ENCODE measurements around the gene CNTN5. TPM values are rescaled to one million over a fixed set of nuclear protein-coding genes. Genes with fewer than 3 reads are reported as not detected.

The CNTN5 gene
- total RNA-seq, 1 donor from 2014 or later: 0.15 TPM

DNA sequence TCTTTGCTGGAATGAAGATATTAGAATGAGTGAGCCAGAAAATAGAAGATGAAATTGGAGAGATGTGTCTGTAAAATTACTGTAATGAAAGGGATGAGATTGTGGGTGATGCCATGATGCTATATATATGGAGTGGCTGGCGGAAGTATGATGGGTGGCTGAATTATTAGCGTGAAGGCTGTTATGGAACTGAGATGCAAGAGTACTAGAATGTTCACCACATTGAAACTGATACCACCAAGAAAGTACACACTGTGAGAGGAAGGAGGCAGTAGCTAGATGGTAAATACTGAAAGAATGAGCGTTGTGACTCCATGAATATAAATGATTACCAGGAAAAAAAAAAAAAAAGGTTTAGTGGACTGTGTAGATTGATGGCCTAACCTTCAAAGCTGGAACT lies 411.9 kb downstream of the CNTN5 start:
- TF ChIP-seq, protein P1, sequence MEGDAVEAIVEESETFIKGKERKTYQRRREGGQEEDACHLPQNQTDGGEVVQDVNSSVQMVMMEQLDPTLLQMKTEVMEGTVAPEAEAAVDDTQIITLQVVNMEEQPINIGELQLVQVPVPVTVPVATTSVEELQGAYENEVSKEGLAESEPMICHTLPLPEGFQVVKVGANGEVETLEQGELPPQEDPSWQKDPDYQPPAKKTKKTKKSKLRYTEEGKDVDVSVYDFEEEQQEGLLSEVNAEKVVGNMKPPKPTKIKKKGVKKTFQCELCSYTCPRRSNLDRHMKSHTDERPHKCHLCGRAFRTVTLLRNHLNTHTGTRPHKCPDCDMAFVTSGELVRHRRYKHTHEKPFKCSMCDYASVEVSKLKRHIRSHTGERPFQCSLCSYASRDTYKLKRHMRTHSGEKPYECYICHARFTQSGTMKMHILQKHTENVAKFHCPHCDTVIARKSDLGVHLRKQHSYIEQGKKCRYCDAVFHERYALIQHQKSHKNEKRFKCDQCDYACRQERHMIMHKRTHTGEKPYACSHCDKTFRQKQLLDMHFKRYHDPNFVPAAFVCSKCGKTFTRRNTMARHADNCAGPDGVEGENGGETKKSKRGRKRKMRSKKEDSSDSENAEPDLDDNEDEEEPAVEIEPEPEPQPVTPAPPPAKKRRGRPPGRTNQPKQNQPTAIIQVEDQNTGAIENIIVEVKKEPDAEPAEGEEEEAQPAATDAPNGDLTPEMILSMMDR (IDR thresholded peaks at IDR 0.05; ENCODE audit: unreplicated experiment): no peak
- Mint-ChIP-seq H3K27me3 (ENCODE audit: unreplicated experiment) (no peaks in the 10 kb centered on the region), H3K36me3 (ENCODE audit: low read depth, unreplicated experiment) (no peaks in the 10 kb centered on the region), H3K27ac (ENCODE audit: unreplicated experiment) (no peak overlapping the region), H3K9me3 (ENCODE audit: unreplicated experiment) (no peaks in the 10 kb centered on the region), H3K4me1 (ENCODE audit: unreplicated experiment) (no peaks in the 10 kb centered on the region), H3K4me3 (ENCODE audit: unreplicated experiment) (no peak overlapping the region)
- no peak for DNase-seq (ENCODE audit: low spot score)

DNA sequence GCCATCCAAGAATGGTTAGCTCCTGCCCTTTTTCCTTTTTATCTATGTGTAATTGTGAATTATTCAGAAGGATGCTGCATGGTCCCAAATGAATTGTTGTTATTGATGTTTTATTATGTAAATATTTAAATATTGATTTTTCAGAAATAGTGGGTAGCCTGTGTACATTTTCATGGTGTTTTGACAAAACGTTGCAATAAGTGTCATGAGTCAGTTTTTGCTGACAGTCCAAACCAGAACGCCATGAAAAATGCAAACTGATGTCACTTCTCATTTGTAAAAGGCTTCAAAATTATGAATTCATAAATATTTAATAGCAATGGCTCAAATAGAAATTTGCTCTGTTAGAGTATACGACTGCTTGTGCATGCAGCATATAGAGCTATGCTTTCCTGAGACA lies 422.5 kb downstream of the CNTN5 start:
- Mint-ChIP-seq H3K27ac (ENCODE audit: unreplicated experiment) (no peak overlapping the region), H3K36me3 (ENCODE audit: low read depth, unreplicated experiment) (no peaks in the 10 kb centered on the region), H3K4me1 (ENCODE audit: unreplicated experiment) (no peaks in the 10 kb centered on the region), H3K9me3 (ENCODE audit: unreplicated experiment) (no peaks in the 10 kb centered on the region), H3K27me3 (ENCODE audit: unreplicated experiment) (peaks cover 2% of the 10 kb centered on the region), H3K4me3 (ENCODE audit: unreplicated experiment) (no peak overlapping the region)
- no peak for DNase-seq (ENCODE audit: low spot score)
- TF ChIP-seq, protein P1 (IDR thresholded peaks at IDR 0.05; ENCODE audit: unreplicated experiment): no peak

DNA sequence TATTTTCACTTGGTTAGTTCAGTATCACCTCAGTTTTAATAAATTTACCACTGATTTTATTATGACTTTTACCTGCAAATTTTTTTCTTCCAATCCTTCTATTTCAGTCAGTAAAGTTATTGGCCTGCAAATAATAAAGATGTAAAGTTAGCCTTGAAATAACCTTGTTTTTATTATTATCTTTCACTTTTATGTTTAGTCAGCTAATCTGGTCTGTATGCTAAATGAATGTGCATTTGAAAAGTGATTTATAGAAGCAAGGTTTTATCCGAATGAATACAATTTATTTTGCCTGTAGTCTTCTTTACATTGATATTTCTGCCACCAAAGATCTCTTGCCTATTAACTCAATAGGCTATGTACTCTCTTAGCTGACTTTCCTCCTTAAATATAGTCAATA lies 425.7 kb downstream of the CNTN5 start:
- Mint-ChIP-seq H3K4me1 (ENCODE audit: unreplicated experiment) (no peaks in the 10 kb centered on the region), H3K9me3 (ENCODE audit: unreplicated experiment) (no peaks in the 10 kb centered on the region), H3K4me3 (ENCODE audit: unreplicated experiment) (no peak overlapping the region), H3K27ac (ENCODE audit: unreplicated experiment) (no peak overlapping the region), H3K36me3 (ENCODE audit: low read depth, unreplicated experiment) (no peaks in the 10 kb centered on the region), H3K27me3 (ENCODE audit: unreplicated experiment) (peaks cover 2% of the 10 kb centered on the region)
- DNase-seq (ENCODE audit: low spot score): no peak
- TF ChIP-seq, protein P1 (IDR thresholded peaks at IDR 0.05; ENCODE audit: unreplicated experiment): no peak

DNA sequence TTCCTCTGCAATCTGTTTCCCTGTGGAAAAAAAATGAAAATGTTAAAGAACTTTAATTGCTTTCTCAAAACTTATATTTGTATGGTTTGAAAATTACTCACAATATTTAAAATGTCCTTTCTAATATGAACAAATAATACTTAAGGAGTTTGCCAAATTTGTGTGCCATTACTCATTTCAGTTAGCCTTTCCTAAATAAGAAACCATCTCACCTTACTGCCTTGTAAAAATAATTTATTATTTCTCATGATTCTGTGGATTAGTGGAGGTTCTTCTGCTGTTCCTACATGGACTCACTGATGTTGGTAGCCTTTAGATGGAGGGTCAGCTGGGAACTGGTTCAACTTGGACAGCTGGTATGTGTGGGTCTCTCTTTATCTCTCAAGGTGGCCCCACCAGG lies 428.6 kb downstream of the CNTN5 start:
- H3K9me3 Mint-ChIP-seq (ENCODE audit: unreplicated experiment): no peaks in the 10 kb centered on the region
- H3K36me3 Mint-ChIP-seq (ENCODE audit: low read depth, unreplicated experiment): no peaks in the 10 kb centered on the region
- DNase-seq (ENCODE audit: low spot score): no peak
- no peaks in the 10 kb centered on the region for H3K4me1 Mint-ChIP-seq (ENCODE audit: unreplicated experiment)
- H3K27me3 Mint-ChIP-seq (ENCODE audit: unreplicated experiment): peaks cover under 1% of the 10 kb centered on the region
- TF ChIP-seq, protein P1 (IDR thresholded peaks at IDR 0.05; ENCODE audit: unreplicated experiment): no peak
- H3K4me3 Mint-ChIP-seq (ENCODE audit: unreplicated experiment): no peak overlapping the region
- H3K27ac Mint-ChIP-seq (ENCODE audit: unreplicated experiment): no peak overlapping the region

DNA sequence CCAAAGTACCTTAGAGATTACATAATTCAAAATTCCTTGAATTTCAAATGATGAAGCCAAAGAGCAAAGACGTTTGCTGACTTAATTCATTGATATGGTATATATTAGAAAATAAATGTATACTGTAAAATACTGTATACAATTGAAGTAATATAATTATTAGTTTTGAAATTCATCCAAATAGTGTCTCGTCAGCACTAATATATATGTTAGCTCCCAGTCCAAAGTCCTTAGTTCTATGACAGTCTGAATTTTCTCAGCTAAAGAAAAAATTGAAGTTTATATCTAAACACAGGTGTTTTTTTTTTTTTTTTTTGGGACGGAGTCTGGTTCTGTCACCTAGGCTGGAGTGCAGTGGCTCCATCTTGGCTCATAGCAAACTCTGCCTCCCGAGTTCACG lies 431.3 kb downstream of the CNTN5 start:
- no peak overlapping the region for H3K27ac Mint-ChIP-seq (ENCODE audit: unreplicated experiment)
- H3K9me3 Mint-ChIP-seq (ENCODE audit: unreplicated experiment): no peaks in the 10 kb centered on the region
- no peak for DNase-seq (ENCODE audit: low spot score)
- H3K27me3 Mint-ChIP-seq (ENCODE audit: unreplicated experiment): peaks cover 2% of the 10 kb centered on the region
- no peaks in the 10 kb centered on the region for H3K36me3 Mint-ChIP-seq (ENCODE audit: low read depth, unreplicated experiment)
- no peaks in the 10 kb centered on the region for H3K4me1 Mint-ChIP-seq (ENCODE audit: unreplicated experiment)
- TF ChIP-seq, protein P1 (IDR thresholded peaks at IDR 0.05; ENCODE audit: unreplicated experiment): no peak
- no peak overlapping the region for H3K4me3 Mint-ChIP-seq (ENCODE audit: unreplicated experiment)

All from endothelial cell (in vitro differentiated cells).